ENCODE measurements around the gene KPNA6.

DNA sequence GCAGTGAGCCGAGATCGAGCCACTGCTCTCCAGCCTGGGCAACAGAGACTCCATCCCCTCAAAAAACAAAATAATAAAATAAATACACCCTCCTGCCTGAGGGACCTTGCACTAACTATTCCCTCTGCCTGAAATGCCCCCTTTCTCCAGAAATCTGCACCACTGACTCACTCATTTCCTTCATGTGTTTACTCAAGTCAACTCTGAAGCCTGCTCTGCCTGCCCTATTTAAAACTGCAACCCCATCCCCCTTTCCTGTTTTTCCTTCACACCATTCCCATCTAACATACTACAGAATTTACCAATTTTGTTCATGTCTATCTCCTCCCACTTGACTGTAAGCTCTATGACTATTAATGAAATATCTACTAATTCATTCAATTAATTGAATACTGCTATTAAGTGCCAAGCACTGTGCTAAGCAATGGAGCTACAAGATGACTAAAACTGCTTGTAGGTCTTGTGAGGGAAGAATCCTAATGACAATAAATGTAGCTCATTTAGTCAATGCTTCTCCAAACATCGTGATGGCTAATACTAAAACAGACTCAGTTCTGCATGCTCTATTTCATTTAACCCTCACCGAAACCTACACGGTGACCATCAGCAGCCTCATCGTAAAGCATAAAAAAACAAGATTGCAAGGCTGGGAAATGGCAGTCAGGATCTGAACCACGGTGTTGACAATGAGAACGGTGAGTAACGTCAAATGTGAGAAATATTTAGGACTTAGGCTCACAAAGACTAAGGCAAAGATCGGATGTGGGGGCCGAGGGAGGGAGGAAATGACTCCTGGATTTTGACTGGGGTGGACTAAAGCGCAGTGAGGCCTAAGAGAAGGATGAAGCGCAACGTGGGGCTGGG lies 35.9 kb upstream of the KPNA6 start:
- TF ChIP-seq, protein P1, sequence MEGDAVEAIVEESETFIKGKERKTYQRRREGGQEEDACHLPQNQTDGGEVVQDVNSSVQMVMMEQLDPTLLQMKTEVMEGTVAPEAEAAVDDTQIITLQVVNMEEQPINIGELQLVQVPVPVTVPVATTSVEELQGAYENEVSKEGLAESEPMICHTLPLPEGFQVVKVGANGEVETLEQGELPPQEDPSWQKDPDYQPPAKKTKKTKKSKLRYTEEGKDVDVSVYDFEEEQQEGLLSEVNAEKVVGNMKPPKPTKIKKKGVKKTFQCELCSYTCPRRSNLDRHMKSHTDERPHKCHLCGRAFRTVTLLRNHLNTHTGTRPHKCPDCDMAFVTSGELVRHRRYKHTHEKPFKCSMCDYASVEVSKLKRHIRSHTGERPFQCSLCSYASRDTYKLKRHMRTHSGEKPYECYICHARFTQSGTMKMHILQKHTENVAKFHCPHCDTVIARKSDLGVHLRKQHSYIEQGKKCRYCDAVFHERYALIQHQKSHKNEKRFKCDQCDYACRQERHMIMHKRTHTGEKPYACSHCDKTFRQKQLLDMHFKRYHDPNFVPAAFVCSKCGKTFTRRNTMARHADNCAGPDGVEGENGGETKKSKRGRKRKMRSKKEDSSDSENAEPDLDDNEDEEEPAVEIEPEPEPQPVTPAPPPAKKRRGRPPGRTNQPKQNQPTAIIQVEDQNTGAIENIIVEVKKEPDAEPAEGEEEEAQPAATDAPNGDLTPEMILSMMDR (IDR thresholded peaks at IDR 0.05) = no peak
- no peak for TF ChIP-seq POLR2A (IDR thresholded peaks at IDR 0.05)
- no peak for TF ChIP-seq POLR2AphosphoS5 (IDR thresholded peaks at IDR 0.05)

Data from breast epithelium (tissue), 3 donors.